SK-N-SH (cell line): ENCODE measurements around the gene NRF1. TPM values are rescaled to one million over a fixed set of nuclear protein-coding genes. Genes with fewer than 3 reads are reported as not detected.

Experiments
- CTCF ChIA-PET: fragments of 300-600, 350-600 bp; formaldehyde crosslinking; extraction: SDS; loops from one replicate; lab custom pipeline; 2021; lab: Yijun Ruan, JAX
- POLR2A ChIA-PET: fragments of 350-600 bp; sonication (Branson Sonifier 250); formaldehyde crosslinking; extraction: SDS; loops from one replicate; lab custom pipeline; 2020; ENCODE audit warnings: antibody characterized with exemption, inconsistent platforms; lab: Yijun Ruan, JAX
- DNase-seq: peaks from one replicate; pipeline ENCODE4 v3.0.0; 2012
- H2AFZ ChIP-seq: fragments of 200-600 bp; sonication (generic); 2 replicates; pipeline ENCODE4 v1.8.1; 2016; ENCODE audit warnings: antibody characterized with exemption, mild to moderate bottlenecking, low read depth
- H3F3A ChIP-seq: fragments of 200-600 bp; sonication (generic); replicated peaks from 2 replicates; pipeline ENCODE3; 2016; ENCODE audit warnings: antibody characterized with exemption, mild to moderate bottlenecking; ENCODE audit not compliant: insufficient read depth
- H3K27ac ChIP-seq, 2 experiments: fragments of 200-500 bp in 1 of 2; fragments of 200-600 bp in 1 of 2; sonication (Bioruptor generic) in 1 of 2; sonication (generic), shearing (Covaris generic) in 1 of 2; 2 replicates each; pipeline versions ENCODE4 v1.5.1 to v1.6.1; 2014 to 2016; ENCODE audit warnings: low read depth in 2 of 2, inconsistent platforms in 1 of 2, low read length in 1 of 2, mild to moderate bottlenecking in 1 of 2, mixed read lengths in 1 of 2
- H3K27me3 ChIP-seq: fragments of 200-600 bp; sonication (generic), shearing (Covaris generic); 2 replicates; pipeline ENCODE4 v1.6.1; 2016; ENCODE audit warnings: mixed run types; ENCODE audit not compliant: insufficient read depth
- H3K36me3 ChIP-seq, 2 experiments: fragments of 200-500 bp in 1 of 2; fragments of 200-600 bp in 1 of 2; sonication (Bioruptor generic) in 1 of 2; sonication (generic) in 1 of 2; replicated peaks in 1 of 2; 2 replicates each; pipeline versions ENCODE3 to v1.5.1; 2014 to 2016; ENCODE audit warnings: low read length in 1 of 2, mild to moderate bottlenecking in 1 of 2; ENCODE audit not compliant: insufficient read depth in 2 of 2, control insufficient read depth in 1 of 2
- H3K4me1 ChIP-seq, 2 experiments: fragments of 200-500 bp in 1 of 2; fragments of 200-600 bp in 1 of 2; sonication (Bioruptor generic) in 1 of 2; sonication (generic), shearing (Covaris generic) in 1 of 2; 2 replicates each; pipeline versions ENCODE4 v1.5.1 to v1.6.1; 2014 to 2016; ENCODE audit warnings: low read depth in 1 of 2, low read length in 1 of 2, mixed run types in 1 of 2; ENCODE audit not compliant: insufficient read depth in 2 of 2, control insufficient read depth in 1 of 2
- H3K4me2 ChIP-seq: fragments of 200-600 bp; sonication (generic), shearing (Covaris generic); 2 replicates; pipeline ENCODE4 v1.6.1; 2017; ENCODE audit warnings: mixed run types
- H3K4me3 ChIP-seq, 2 experiments: fragments of 200-500 bp in 1 of 2; fragments of 200-600 bp in 1 of 2; sonication (Bioruptor generic) in 1 of 2; sonication (generic), shearing (Covaris generic) in 1 of 2; 2 replicates each; pipeline versions ENCODE4 v1.5.1 to v1.8.1; 2014 to 2016; ENCODE audit warnings: low read depth in 2 of 2, inconsistent platforms in 1 of 2, low read length in 1 of 2, mild to moderate bottlenecking in 1 of 2, mixed read lengths in 1 of 2, moderate library complexity in 1 of 2
- H3K79me2 ChIP-seq: fragments of 200-600 bp; sonication (generic); 2 replicates; pipeline ENCODE4 v1.8.1; 2017; ENCODE audit warnings: mild to moderate bottlenecking; ENCODE audit not compliant: insufficient read depth
- H3K9ac ChIP-seq: fragments of 200-600 bp; sonication (generic); 2 replicates; pipeline ENCODE4 v1.6.1; 2017; ENCODE audit warnings: mixed run types
- H3K9me2 ChIP-seq: fragments of 200-600 bp; sonication (generic); 2 replicates; pipeline ENCODE4 v1.6.1; 2017; ENCODE audit warnings: mixed run types
- H3K9me3 ChIP-seq: fragments of 200-600 bp; sonication (generic); 2 replicates; pipeline ENCODE4 v1.6.1; 2017; ENCODE audit warnings: mixed run types, mild to moderate bottlenecking, moderate library complexity
- H4K20me1 ChIP-seq: fragments of 200-600 bp; sonication (generic); 2 replicates; pipeline ENCODE4 v1.6.1; 2017; ENCODE audit warnings: mild to moderate bottlenecking, mixed run types; ENCODE audit not compliant: insufficient read depth
- EP300 ChIP-seq, 2 experiments: IDR thresholded peaks; 2 replicates each; pipeline versions ENCODE4 v1.4.0 to v1.6.1; 2012; ENCODE audit warnings: borderline replicate concordance in 1 of 2, low read depth in 1 of 2, low read length in 1 of 2
- EZH2phosphoT487 ChIP-seq: fragments of 200-600 bp; sonication (generic); IDR thresholded peaks from 2 replicates; pipeline ENCODE4 v1.6.1; 2017; ENCODE audit warnings: low read depth, mixed run types, mild to moderate bottlenecking, antibody characterized with exemption, moderate library complexity, borderline replicate concordance
- FOSL2 ChIP-seq: IDR thresholded peaks from 2 replicates; pipeline ENCODE4 v1.4.0; 2012; ENCODE audit warnings: low read depth, mild to moderate bottlenecking, moderate library complexity, borderline replicate concordance
- GATA2 ChIP-seq: sonication (generic); formaldehyde crosslinking; IDR thresholded peaks from 2 replicates; pipeline ENCODE4 v1.5.0; 2020; ENCODE audit warnings: mild to moderate bottlenecking, missing genetic modification reagents
- NFIC ChIP-seq: IDR thresholded peaks from 2 replicates; pipeline ENCODE4 v1.4.0; 2012; ENCODE audit warnings: borderline replicate concordance
- RCOR1 ChIP-seq: fragments of 150-350 bp; IDR thresholded peaks from 2 replicates; pipeline ENCODE4 v1.6.1; 2017; ENCODE audit warnings: antibody characterized with exemption, low read length
- RFX5 ChIP-seq: IDR thresholded peaks from 2 replicates; pipeline ENCODE4 v1.6.1; 2012; ENCODE audit warnings: mild to moderate bottlenecking, improper control_type of control experiment, low read length
- SMC3 ChIP-seq: IDR thresholded peaks from 2 replicates; pipeline ENCODE4 v1.6.1; 2012; ENCODE audit warnings: low read depth, low read length, improper control_type of control experiment
- TCF12 ChIP-seq: IDR thresholded peaks from 2 replicates; pipeline ENCODE4 v1.4.0; 2012
- YY1 ChIP-seq: IDR thresholded peaks from 2 replicates; pipeline ENCODE4 v1.4.0; 2012; ENCODE audit warnings: low read depth, mild to moderate bottlenecking
- ZBTB33 ChIP-seq: IDR thresholded peaks from 2 replicates; pipeline ENCODE4 v1.4.0; 2012; ENCODE audit warnings: low read depth, borderline replicate concordance
- polyA plus RNA-seq, 3 experiments: library from polyadenylated mRNA; depleted of rRNA; stranded (reverse); fragments of >200 nt; gene quantifications; 2 replicates each; pipeline ENCODE4 v1.2.3, GENCODE V29; 2012
- TF ChIP-seq, protein P1 (sequence below): IDR thresholded peaks from 2 replicates; pipeline ENCODE4 v1.4.0; 2012; ENCODE audit warnings: low read depth, borderline replicate concordance
- TF ChIP-seq, protein P2 (sequence below): IDR thresholded peaks from 2 replicates; pipeline ENCODE4 v1.4.0; 2012; ENCODE audit warnings: low read depth
- TF ChIP-seq, protein P3 (sequence below): IDR thresholded peaks from 2 replicates; pipeline ENCODE4 v1.6.1; 2012; ENCODE audit warnings: mild to moderate bottlenecking, low read depth, low read length, moderate library complexity

NRF1 gene
- polyA plus RNA-seq, 1 of the 3 experiments (the other 2 are of a cell fraction), result 10.9 TPM

DNA sequence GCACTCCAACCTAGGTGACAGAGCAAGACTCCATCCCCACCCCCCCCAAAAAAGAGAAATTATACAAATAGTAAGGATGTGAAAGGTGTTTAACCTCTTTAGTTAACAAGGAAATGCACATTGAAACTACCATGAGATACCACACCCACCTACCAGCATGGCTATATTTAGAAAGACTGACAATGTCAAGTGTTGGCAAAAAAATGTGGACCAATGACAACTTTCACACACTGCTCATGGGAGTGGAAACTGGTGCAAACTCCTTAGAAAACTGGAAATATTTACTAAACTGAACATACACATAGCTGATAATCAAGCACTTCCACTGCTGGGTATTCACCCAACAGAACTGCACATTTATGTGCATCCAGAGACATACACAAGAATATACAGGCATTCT lies 23.3 kb upstream of the NRF1 start:
- Histone ChIP-seq H3K9ac (no peak overlapping the region), H2AFZ (no peak overlapping the region), H3K27ac (no peak overlapping the region), H3K27me3 (no peaks in the 10 kb centered on the region), H3K79me2 (no peaks in the 10 kb centered on the region), H4K20me1 (no peaks in the 10 kb centered on the region), H3K4me2 (no peak overlapping the region), H3K4me1 (no peaks in the 10 kb centered on the region), H3K36me3 (no peaks in the 10 kb centered on the region), H3K9me2 (no peaks in the 10 kb centered on the region)
- POLR2A ChIA-PET, result no interaction called here
- CTCF ChIA-PET, result interaction anchor here (0.9 kb wide), 1 partner anchor 245 kb away, joined by 3 read pairs; no protein-coding TSS in a partner anchor
- DNase-seq, result no peak
- no peak for TF ChIP-seq EZH2phosphoT487
- TF ChIP-seq, protein P1, sequence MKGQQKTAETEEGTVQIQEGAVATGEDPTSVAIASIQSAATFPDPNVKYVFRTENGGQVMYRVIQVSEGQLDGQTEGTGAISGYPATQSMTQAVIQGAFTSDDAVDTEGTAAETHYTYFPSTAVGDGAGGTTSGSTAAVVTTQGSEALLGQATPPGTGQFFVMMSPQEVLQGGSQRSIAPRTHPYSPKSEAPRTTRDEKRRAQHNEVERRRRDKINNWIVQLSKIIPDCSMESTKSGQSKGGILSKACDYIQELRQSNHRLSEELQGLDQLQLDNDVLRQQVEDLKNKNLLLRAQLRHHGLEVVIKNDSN, result no peak
- TF ChIP-seq TCF12, result no peak
- TF ChIP-seq ZBTB33, result no peak
- TF ChIP-seq FOSL2, result no peak
- TF ChIP-seq SMC3, result no peak
- no peak for TF ChIP-seq EP300 (IDR thresholded peaks at IDR 0.05; ENCODE audit: borderline replicate concordance in 1 of 2, low read depth in 1 of 2, low read length in 1 of 2)
- no peak for TF ChIP-seq YY1
- no peak for TF ChIP-seq RCOR1
- TF ChIP-seq, protein P2, sequence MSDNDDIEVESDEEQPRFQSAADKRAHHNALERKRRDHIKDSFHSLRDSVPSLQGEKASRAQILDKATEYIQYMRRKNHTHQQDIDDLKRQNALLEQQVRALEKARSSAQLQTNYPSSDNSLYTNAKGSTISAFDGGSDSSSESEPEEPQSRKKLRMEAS, result no peak
- no peak for TF ChIP-seq NFIC
- no peak for TF ChIP-seq RFX5
- TF ChIP-seq, protein P3, sequence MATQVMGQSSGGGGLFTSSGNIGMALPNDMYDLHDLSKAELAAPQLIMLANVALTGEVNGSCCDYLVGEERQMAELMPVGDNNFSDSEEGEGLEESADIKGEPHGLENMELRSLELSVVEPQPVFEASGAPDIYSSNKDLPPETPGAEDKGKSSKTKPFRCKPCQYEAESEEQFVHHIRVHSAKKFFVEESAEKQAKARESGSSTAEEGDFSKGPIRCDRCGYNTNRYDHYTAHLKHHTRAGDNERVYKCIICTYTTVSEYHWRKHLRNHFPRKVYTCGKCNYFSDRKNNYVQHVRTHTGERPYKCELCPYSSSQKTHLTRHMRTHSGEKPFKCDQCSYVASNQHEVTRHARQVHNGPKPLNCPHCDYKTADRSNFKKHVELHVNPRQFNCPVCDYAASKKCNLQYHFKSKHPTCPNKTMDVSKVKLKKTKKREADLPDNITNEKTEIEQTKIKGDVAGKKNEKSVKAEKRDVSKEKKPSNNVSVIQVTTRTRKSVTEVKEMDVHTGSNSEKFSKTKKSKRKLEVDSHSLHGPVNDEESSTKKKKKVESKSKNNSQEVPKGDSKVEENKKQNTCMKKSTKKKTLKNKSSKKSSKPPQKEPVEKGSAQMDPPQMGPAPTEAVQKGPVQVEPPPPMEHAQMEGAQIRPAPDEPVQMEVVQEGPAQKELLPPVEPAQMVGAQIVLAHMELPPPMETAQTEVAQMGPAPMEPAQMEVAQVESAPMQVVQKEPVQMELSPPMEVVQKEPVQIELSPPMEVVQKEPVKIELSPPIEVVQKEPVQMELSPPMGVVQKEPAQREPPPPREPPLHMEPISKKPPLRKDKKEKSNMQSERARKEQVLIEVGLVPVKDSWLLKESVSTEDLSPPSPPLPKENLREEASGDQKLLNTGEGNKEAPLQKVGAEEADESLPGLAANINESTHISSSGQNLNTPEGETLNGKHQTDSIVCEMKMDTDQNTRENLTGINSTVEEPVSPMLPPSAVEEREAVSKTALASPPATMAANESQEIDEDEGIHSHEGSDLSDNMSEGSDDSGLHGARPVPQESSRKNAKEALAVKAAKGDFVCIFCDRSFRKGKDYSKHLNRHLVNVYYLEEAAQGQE, result no peak
- TF ChIP-seq GATA2, result no peak
- TF ChIP-seq, all 33 proteins: peak for 0
- Histone ChIP-seq H3F3A (peaks cover 7% of the 10 kb centered on the region), H3K9me3 (peaks cover 8% of the 10 kb centered on the region), H3K4me3 (no peak overlapping the region)
